WI38 (cell line): Measurements from ENCODE around the gene FAM120A.

ENCODE experiments used
- H3K4me3 ChIP-seq: 2 replicates; pipeline ENCODE4 v1.5.1; 2011; ENCODE audit warnings: low read depth, mild to moderate bottlenecking, control low read depth, low read length
- TF ChIP-seq, protein P1 (sequence below): IDR thresholded peaks from 2 replicates; pipeline ENCODE4 v1.5.1; 2012; ENCODE audit warnings: low read depth, mild to moderate bottlenecking, control low read depth, low read length

The FAM120A gene

DNA sequence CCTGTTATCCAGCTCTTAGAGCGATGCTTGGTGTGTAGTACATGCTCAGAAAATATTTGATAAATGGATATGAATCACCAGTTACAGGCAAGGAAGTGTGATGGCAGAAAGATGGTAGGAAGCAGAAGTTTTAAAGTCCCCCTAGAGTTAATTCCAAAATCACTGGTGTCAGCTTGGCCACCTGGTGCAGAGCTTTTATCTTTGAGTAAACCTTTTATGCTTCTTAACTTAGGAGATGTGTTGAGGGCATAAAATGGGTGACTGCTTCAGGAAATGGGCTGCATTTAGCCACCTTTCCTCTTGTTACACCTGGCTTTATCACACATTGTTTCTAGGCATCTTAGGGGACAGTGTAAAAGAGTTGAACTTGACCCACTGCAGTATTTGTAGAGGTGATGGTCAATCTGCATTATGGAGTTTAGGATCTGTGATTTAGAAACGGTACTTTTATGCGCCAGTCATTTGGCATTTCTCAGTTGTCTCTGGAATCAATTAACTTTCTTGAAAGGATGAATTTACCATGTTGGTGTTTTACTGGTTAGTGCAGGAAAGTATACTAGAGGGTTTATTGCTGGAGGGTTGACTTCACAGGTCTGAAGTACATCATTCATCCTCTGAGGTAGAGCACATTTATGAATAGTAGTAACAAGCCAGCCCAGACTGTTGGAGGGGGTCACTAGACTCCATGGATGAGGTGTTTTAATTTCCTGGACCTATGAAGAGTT is 9.4 kb downstream of the FAM120A start:
- TF ChIP-seq, protein P1, sequence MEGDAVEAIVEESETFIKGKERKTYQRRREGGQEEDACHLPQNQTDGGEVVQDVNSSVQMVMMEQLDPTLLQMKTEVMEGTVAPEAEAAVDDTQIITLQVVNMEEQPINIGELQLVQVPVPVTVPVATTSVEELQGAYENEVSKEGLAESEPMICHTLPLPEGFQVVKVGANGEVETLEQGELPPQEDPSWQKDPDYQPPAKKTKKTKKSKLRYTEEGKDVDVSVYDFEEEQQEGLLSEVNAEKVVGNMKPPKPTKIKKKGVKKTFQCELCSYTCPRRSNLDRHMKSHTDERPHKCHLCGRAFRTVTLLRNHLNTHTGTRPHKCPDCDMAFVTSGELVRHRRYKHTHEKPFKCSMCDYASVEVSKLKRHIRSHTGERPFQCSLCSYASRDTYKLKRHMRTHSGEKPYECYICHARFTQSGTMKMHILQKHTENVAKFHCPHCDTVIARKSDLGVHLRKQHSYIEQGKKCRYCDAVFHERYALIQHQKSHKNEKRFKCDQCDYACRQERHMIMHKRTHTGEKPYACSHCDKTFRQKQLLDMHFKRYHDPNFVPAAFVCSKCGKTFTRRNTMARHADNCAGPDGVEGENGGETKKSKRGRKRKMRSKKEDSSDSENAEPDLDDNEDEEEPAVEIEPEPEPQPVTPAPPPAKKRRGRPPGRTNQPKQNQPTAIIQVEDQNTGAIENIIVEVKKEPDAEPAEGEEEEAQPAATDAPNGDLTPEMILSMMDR: no peak
- no peak overlapping the region for H3K4me3 ChIP-seq

DNA sequence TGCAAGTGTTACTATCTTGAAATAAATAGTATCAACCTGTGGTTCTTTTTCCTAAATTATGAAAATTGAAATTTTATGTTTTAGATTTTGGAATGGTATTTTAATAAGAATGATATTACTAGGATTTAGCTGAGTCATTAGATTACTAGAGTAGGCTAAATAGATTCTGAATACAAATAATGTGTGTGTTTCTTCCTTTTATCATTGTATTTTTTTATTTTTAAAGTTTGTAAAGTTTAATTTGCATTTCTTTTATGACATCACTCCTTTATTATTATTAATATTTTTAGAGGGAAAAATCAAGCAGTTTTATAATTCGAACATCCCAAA is 9.9 kb downstream of the FAM120A start:
- TF ChIP-seq, protein P1: no peak
- H3K4me3 ChIP-seq: no peak overlapping the region

DNA sequence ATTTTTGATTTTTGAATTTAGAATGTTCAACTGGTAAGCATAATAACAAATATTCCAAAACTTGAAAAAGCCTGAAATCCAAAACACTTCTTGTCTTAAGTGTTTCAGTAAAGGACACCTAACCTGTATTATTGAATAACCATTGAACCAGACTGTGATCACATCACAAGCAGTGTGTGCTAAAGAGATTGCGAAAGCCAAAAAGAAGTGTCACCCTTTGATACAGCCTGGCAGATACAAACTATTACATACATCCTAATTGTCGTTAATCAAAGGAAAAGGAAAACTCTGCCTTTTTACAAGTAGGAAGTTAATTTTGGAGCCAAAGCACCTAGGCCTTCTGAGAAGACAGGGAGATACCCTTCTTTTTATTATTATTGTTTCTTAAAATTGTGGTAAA is 10.3 kb downstream of the FAM120A start:
- TF ChIP-seq, protein P1: no peak
- no peak overlapping the region for H3K4me3 ChIP-seq

DNA sequence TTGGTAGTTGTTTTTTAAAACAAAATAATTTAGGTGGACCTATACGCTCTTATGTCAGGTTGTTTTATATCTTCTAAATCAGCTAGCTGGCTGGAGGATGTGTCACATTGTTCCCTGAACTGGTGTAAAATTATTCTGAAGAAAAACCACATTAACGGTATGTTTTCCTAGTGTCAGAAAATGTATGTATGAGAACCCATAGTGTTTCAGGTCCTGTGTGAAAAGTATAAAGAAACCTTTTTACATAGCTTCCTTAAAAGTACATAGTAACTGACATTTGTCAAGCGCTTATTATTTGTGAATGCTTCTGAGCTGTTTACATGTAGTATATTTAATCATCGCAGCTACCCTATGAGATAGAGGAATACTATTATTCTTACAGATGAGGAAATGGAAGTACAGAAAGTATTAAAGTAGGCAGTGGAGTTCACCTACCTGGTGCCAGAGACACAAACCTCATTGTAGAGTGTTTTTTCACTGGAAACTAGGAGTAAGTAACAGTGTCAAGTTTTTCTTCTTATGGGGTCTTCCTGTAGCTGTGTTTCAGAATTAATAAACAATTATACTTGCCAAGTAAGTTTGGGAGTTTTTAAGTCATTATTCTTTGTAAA is 12.3 kb downstream of the FAM120A start:
- no peak overlapping the region for H3K4me3 ChIP-seq
- TF ChIP-seq, protein P1: no peak

DNA sequence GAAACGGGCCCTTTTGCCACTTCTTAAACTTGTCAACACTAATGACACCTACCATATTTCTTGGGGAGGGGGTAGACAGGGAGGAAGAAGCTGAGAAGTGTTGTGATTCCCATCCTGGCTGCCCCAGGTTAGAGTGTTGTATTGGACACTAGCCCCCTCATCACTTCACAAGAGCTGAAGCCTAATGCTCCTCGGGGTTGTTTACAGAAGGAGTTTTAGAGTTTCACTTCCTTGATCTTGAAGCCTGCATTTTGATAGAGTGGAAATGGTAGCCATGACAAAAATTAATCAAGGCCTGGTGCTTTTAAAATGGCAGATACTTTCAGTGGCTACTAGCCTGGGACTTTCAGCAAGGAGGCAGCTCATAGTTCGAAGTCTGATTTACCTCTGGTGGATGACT is 12.9 kb downstream of the FAM120A start:
- TF ChIP-seq, protein P1: no peak
- H3K4me3 ChIP-seq: no peak overlapping the region

DNA sequence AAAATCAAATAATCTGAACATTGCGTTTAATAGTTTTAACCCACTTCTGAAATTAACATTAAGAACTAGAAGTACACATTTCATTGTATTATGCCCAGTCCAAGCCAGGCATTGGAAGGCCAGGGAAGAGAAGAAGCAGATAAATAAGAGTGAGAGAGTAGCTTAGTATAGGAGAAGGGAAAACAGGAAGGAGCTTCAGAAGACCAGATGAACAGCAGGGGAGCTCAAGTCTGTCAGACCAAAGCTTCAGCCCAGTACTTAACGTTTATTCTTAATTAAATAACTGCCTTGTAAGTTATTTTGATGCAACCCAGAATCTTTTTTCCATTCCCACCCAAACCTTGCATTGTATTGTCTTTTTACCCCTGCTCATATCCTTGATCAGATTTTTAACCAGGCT is 13.4 kb downstream of the FAM120A start:
- no peak overlapping the region for H3K4me3 ChIP-seq
- TF ChIP-seq, protein P1: no peak

DNA sequence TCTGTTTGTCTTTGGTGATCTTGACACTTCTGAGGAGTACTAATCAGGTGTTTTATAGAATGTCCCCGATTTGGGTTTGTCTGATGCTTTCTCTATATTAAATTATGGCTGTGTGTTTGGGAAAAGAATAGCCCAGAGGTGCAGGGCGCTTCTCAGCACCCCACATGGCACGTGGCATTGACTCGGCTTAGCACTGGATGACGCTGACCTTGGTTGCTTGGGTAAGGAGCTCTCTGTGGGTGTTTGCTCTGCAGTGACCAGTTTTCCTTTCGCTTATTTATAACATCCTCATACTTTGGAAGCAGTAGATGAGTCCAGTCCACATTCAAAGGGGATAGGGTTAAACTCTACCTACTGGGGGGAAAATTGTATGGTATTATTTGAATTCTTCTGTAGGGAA is 14.4 kb downstream of the FAM120A start:
- TF ChIP-seq, protein P1: no peak
- no peak overlapping the region for H3K4me3 ChIP-seq
